ENCODE data around the gene ECEL1.

ECEL1 gene

DNA sequence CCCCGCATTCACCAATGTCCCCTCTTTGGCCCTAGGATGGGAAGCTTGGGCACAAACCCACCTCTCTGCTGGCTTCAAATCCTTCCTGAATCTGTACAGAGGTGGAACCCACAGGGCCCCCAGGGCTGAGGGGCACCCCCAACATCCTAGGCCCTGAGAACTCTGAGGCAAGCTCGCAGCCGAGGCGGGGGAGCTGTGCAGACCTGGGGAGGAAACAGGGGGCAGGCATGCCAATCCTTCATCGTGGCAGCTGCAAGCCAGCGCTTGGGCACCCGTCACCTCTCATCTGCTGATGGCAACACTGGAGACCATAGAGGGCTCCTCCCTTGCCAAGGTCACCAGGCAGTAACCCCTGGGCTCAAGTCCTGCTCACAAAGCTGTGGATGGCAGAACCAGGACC, 10.8 kb downstream of the ECEL1 start:
- TF ChIP-seq CTCF (IDR thresholded peaks at IDR 0.05; ENCODE audit: borderline replicate concordance, control extremely low read depth, extremely low read depth, insufficient read depth, missing control alignments) = no peak
- no peak for DNase-seq (ENCODE audit: low spot score)
- in situ Hi-C loops (cut with MboI; ENCODE audit: low sequenced_read_pairs, unreplicated experiment) = no loop called here

- DNase-seq (ENCODE audit: low spot score) = no peak
- in situ Hi-C loops (cut with MboI; ENCODE audit: low sequenced_read_pairs, unreplicated experiment) = no loop called here
- TF ChIP-seq CTCF (IDR thresholded peaks at IDR 0.05; ENCODE audit: borderline replicate concordance, control extremely low read depth, extremely low read depth, insufficient read depth, missing control alignments) = no peak
Measured at GRCh38 chr2:232476045-232476444, 11.6 kb downstream of the ECEL1 start.

- in situ Hi-C loops (cut with MboI; ENCODE audit: low sequenced_read_pairs, unreplicated experiment) = no loop called here
- DNase-seq (ENCODE audit: low spot score) = no peak
- no peak for TF ChIP-seq CTCF (IDR thresholded peaks at IDR 0.05; ENCODE audit: borderline replicate concordance, control extremely low read depth, extremely low read depth, insufficient read depth, missing control alignments)
Measured at GRCh38 chr2:232473467-232473890, 14.2 kb downstream of the ECEL1 start.

DNA sequence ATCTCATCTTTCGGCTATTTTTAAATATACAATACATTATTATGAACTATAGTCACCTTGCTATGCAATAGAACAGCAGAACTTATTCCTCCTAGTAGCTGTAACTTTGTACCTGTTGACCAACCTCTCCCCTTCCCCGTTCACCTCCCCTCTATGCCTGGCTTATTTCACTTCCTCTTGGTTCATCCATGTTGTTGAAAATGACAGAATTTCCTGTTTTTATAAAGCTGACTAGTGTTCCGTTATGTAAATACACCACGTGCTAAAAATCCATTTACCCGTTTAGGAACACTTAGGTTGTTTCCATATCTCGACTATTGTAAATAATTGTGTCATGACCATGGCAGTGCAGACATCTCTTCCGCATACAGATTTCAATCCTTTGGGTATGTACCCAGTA, 21.4 kb downstream of the ECEL1 start:
- in situ Hi-C loops (cut with MboI; ENCODE audit: low sequenced_read_pairs, unreplicated experiment) = no loop called here
- no peak for DNase-seq (ENCODE audit: low spot score)
- no peak for TF ChIP-seq CTCF (IDR thresholded peaks at IDR 0.05; ENCODE audit: borderline replicate concordance, control extremely low read depth, extremely low read depth, insufficient read depth, missing control alignments)

- no peak for TF ChIP-seq CTCF (IDR thresholded peaks at IDR 0.05; ENCODE audit: borderline replicate concordance, control extremely low read depth, extremely low read depth, insufficient read depth, missing control alignments)
- DNase-seq (ENCODE audit: low spot score) = no peak
- in situ Hi-C loops (cut with MboI; ENCODE audit: low sequenced_read_pairs, unreplicated experiment) = no loop called here
Measured at GRCh38 chr2:232465061-232465460, 22.6 kb downstream of the ECEL1 start.

GRCh38 chr2:232464544-232464885, 23.1 kb downstream of the ECEL1 start:
- no peak for TF ChIP-seq CTCF (IDR thresholded peaks at IDR 0.05; ENCODE audit: borderline replicate concordance, control extremely low read depth, extremely low read depth, insufficient read depth, missing control alignments)
- in situ Hi-C loops (cut with MboI; ENCODE audit: low sequenced_read_pairs, unreplicated experiment) = no loop called here
- no peak for DNase-seq (ENCODE audit: low spot score)

All from GM13976 (cell line).